HG02610 (cell line): ENCODE data around the gene USP4.
"Not testable (repeated sequence)": the region's sequence is repeated elsewhere in the genome, so short reads cannot be mapped to it uniquely, and the experiment has no call there.

Source experiments
- ATAC-seq: cut with Tn5 transposase; IDR thresholded peaks from one replicate; pipeline ENCODE4 v1.9.1; 2021; ENCODE audit warnings: mild to moderate bottlenecking, moderate library complexity; ENCODE audit not compliant: unreplicated experiment

Gene USP4

GRCh38 chr3:49339941-49340800 lies at the start of gene USP4:
USP4 (minus strand) TSS chr3:49340053; CDS start chr3:49340024, 29 bp downstream.
- peak; percentile 83 for ATAC-seq

- no peak for ATAC-seq
Observed at GRCh38 chr3:49389297-49389696, 49.4 kb upstream of the USP4 start.

GRCh38 chr3:49388289-49388820 lies 48.5 kb upstream of the USP4 start:
- no peak for ATAC-seq

- no peak for ATAC-seq
Observed at GRCh38 chr3:49387721-49388120, 47.9 kb upstream of the USP4 start.

- no peak for ATAC-seq
Observed at GRCh38 chr3:49386056-49386756, 46.4 kb upstream of the USP4 start.

- no peak for ATAC-seq
Observed at GRCh38 chr3:49385617-49386016, 45.8 kb upstream of the USP4 start.

GRCh38 chr3:49383387-49383786 lies 43.5 kb upstream of the USP4 start:
- no peak for ATAC-seq

- no peak for ATAC-seq
Observed at GRCh38 chr3:49378249-49378895, 38.5 kb upstream of the USP4 start.

- no peak for ATAC-seq
Observed at GRCh38 chr3:49377483-49377882, 37.6 kb upstream of the USP4 start.

- ATAC-seq, result no peak
Observed at GRCh38 chr3:49371946-49372345, 32.1 kb upstream of the USP4 start.

GRCh38 chr3:49370585-49371290 lies 30.9 kb upstream of the USP4 start:
- ATAC-seq, result no peak

- ATAC-seq, result no peak
Observed at GRCh38 chr3:49362561-49362960, 22.7 kb upstream of the USP4 start.

GRCh38 chr3:49359623-49360022 lies 19.8 kb upstream of the USP4 start:
- ATAC-seq, result no peak

- peak; percentile 4 for ATAC-seq
Observed at GRCh38 chr3:49358884-49359225, 19.0 kb upstream of the USP4 start.

- ATAC-seq, result peak; percentile 84
Observed at GRCh38 chr3:49358217-49358883, 18.5 kb upstream of the USP4 start, which contains the start of gene GPX1. GPX1 (minus strand) TSS chr3:49358353; CDS start chr3:49358278, 75 bp downstream.

GRCh38 chr3:49357443-49358216 lies 17.8 kb upstream of the USP4 start:
- peak; percentile 15 for ATAC-seq

- not testable (repeated sequence) for ATAC-seq
Observed at GRCh38 chr3:49357095-49357442, 17.2 kb upstream of the USP4 start.

GRCh38 chr3:49352890-49353421 lies 13.1 kb upstream of the USP4 start:
- ATAC-seq, result no peak

GRCh38 chr3:49352281-49352680 lies 12.4 kb upstream of the USP4 start:
- no peak for ATAC-seq
